Hepatocyte (in vitro differentiated cells): ENCODE data around the gene DEAF1. TPM values are rescaled to one million over a fixed set of nuclear protein-coding genes. Genes with fewer than 3 reads are reported as not detected.

ENCODE experiments used
- DNase-seq: peaks from one replicate; pipeline ENCODE4 v3.0.0-alpha.2; 2016; ENCODE audit warnings: low spot score
- H2AFZ ChIP-seq: fragments of 200-600 bp; sonication (generic); 2 replicates; pipeline ENCODE4 v1.6.0; 2016; ENCODE audit warnings: antibody characterized with exemption, mild to moderate bottlenecking
- H3K27ac ChIP-seq: fragments of 200-600 bp; sonication (generic); 2 replicates; pipeline ENCODE4 v1.5.1; 2016; ENCODE audit warnings: mild to moderate bottlenecking
- H3K27me3 ChIP-seq: fragments of 200-600 bp; sonication (generic); 2 replicates; pipeline ENCODE4 v1.6.1; 2016
- H3K36me3 ChIP-seq: fragments of 200-600 bp; sonication (generic); replicated peaks from 2 replicates; pipeline ENCODE4 v1.5.1; 2016; ENCODE audit warnings: low read depth; ENCODE audit not compliant: insufficient read depth
- H3K4me1 ChIP-seq: fragments of 200-600 bp; sonication (generic); 2 replicates; pipeline ENCODE4 v1.5.1; 2016; ENCODE audit warnings: mild to moderate bottlenecking, moderate library complexity; ENCODE audit not compliant: insufficient read depth
- H3K4me2 ChIP-seq: fragments of 200-600 bp; sonication (generic); 2 replicates; pipeline ENCODE4 v1.6.0; 2016
- H3K4me3 ChIP-seq: fragments of 200-600 bp; sonication (generic); 2 replicates; pipeline ENCODE4 v1.5.1; 2016; ENCODE audit warnings: mild to moderate bottlenecking
- H3K79me2 ChIP-seq: fragments of 200-600 bp; sonication (generic); 2 replicates; pipeline ENCODE4 v1.6.0; 2017; ENCODE audit warnings: mild to moderate bottlenecking
- H3K9me2 ChIP-seq: fragments of 200-600 bp; sonication (generic); replicated peaks from 2 replicates; pipeline ENCODE4 v1.6.0; 2017; ENCODE audit warnings: mild to moderate bottlenecking; ENCODE audit not compliant: insufficient read depth
- H3K9me3 ChIP-seq: fragments of 200-600 bp; sonication (generic); 2 replicates; pipeline ENCODE4 v1.5.1; 2016; ENCODE audit warnings: low read depth, mild to moderate bottlenecking
- H4K20me1 ChIP-seq: fragments of 200-600 bp; sonication (generic); 2 replicates; pipeline ENCODE4 v1.6.0; 2016; ENCODE audit warnings: mild to moderate bottlenecking; ENCODE audit not compliant: insufficient read depth, poor library complexity, severe bottlenecking
- EZH2 ChIP-seq: fragments of 200-600 bp; sonication (generic); IDR thresholded peaks from 2 replicates; pipeline ENCODE4 v1.6.1; 2016; ENCODE audit warnings: antibody characterized with exemption, mild to moderate bottlenecking, borderline replicate concordance
- EZH2phosphoT487 ChIP-seq: fragments of 200-600 bp; sonication (generic); IDR thresholded peaks from one replicate; pipeline ENCODE4 v1.6.1; 2018; ENCODE audit warnings: antibody characterized with exemption, mild to moderate bottlenecking, low read depth, moderate library complexity; ENCODE audit not compliant: unreplicated experiment, severe bottlenecking
- WGBS: methylation state at CpG from one replicate; pipeline ENCODE4 v1.1.6; 2016; ENCODE audit warnings: low lambda C conversion rate; ENCODE audit errors: missing lambda C conversion rate; 5-methylcytosine and 5-hydroxymethylcytosine counted together
- polyA plus RNA-seq: library from polyadenylated mRNA; unstranded; fragments of >200 nt; fragmentation: Nextera tagmentation; extraction: Ambion mirVana; gene quantifications from 2 replicates; pipeline ENCODE4 v1.2.1, GENCODE V29; 2016
- total RNA-seq: library from RNA; depleted of rRNA; stranded (reverse); fragments of >200 nt; gene quantifications from 2 replicates; pipeline ENCODE4 v1.2.3, GENCODE V29; 2014
- TF ChIP-seq, protein P1 (sequence below): fragments of 200-600 bp; sonication (generic); IDR thresholded peaks from 2 replicates; pipeline ENCODE4 v1.5.1; 2016; ENCODE audit warnings: antibody characterized with exemption, mild to moderate bottlenecking; ENCODE audit not compliant: poor library complexity

DEAF1 gene
- total and polyA plus RNA-seq, 2 experiments from 2014 or later, result 27.2 to 59.1 TPM

DNA sequence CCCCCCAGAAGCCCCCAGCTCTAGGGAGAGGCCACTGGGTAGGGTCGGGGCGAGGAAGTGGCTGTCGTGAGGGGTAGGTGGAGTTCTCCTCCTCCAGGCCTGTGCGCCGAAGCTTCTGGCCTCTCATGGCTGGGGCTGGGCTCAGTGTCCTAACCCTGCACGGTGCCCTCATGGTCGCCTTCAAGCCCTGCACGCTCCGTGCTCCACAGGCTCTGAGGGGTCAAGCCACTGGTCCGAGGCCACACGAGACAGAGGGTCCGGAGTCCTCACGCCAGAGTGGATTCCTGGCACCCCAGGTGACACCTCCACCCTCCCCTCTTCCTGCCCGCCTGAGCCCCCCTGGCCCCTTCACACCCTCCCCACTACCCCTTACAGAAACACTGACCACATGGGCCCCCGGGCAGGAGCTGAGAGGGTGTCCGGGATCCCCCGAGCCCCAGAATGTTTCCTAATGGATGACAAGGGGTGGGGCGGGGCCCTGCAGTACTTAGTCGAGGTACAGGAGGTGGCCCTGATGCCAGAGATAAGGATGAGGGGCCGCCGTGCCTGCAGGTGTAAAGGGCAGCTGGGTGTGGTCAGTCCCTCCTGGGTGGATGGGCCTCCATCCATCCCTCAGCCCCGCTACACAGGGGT is 69.3 kb downstream of the DEAF1 start:
- peak; percentile 63 for DNase-seq
- Histone ChIP-seq H3K27ac (peak overlapping the region; percentile 93), H4K20me1 (no peaks in the 10 kb centered on the region), H3K4me3 (no peak overlapping the region), H3K9me2 (no peaks in the 10 kb centered on the region), H2AFZ (no peak overlapping the region), H3K79me2 (no peaks in the 10 kb centered on the region), H3K36me3 (no peaks in the 10 kb centered on the region), H3K27me3 (no peaks in the 10 kb centered on the region), H3K4me1 (peaks cover 14% of the 10 kb centered on the region), H3K9me3 (no peaks in the 10 kb centered on the region), H3K4me2 (peak overlapping the region; percentile 72)
- TF ChIP-seq EZH2phosphoT487 (no peak), EZH2 (no peak)
- TF ChIP-seq, protein P1, sequence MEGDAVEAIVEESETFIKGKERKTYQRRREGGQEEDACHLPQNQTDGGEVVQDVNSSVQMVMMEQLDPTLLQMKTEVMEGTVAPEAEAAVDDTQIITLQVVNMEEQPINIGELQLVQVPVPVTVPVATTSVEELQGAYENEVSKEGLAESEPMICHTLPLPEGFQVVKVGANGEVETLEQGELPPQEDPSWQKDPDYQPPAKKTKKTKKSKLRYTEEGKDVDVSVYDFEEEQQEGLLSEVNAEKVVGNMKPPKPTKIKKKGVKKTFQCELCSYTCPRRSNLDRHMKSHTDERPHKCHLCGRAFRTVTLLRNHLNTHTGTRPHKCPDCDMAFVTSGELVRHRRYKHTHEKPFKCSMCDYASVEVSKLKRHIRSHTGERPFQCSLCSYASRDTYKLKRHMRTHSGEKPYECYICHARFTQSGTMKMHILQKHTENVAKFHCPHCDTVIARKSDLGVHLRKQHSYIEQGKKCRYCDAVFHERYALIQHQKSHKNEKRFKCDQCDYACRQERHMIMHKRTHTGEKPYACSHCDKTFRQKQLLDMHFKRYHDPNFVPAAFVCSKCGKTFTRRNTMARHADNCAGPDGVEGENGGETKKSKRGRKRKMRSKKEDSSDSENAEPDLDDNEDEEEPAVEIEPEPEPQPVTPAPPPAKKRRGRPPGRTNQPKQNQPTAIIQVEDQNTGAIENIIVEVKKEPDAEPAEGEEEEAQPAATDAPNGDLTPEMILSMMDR, result no peak
- 59% methylated on average over 17 of the region's 22 CpGs for WGBS

DNA sequence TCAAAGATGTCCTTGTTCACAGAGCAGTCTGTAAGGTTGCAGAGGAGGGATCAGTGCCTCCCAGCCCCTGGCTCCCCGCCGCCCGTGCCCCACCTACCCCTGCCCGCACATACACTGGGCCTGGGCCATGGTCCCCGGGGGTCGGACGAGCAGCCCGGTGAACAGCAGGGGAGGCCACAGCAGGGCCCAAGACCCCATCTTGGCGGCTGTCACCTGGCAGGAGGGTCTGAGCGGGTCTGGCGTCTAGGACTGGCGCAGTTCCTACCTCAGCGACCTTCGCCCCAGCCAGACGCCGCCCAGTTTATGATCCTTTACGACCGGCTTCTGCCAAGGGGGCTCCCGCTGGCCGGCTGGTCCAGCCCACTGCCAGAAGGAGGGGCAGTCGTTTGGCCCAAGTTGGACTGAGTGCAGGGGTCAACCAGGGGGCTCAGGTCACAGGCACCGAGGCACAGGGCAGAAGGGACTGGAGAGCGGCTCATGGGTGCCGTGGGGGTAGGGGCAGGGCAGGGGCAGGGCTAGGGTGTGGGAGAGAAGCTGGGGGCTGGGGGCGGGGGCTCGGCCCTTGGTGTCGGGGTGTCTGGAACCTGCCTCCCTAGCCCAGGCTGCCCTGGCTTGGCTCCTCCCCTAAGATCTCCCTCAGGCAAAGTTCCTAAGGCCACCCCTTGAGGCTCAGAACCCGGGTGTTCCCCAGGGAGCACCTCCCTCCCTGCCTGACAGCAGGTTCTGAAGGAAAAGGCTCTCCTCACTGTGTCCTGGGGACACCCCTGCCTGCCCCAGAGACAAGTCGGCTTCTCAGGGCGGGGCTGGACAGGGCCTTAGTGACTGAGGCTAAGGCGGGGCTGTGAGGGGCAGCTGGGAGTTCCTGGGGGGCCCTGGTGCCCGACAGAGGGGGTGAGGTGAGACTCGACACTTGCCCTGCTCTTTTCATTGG is 70.1 kb downstream of the DEAF1 start, which contains the start of gene CDHR5:
Gene CDHR5, minus strand, starts transcription at position 251 of the 931 bp plus-strand sequence. Its CDS starts 53 bp downstream, at position 198.
- H3K4me2 ChIP-seq, result peak within 1 kb of the TSS; percentile 72
- H3K27me3 ChIP-seq, result no peaks in the 10 kb centered on the region
- no peaks in the 10 kb centered on the region for H3K79me2 ChIP-seq
- H3K9me3 ChIP-seq, result no peaks in the 10 kb centered on the region
- no peaks in the 10 kb centered on the region for H4K20me1 ChIP-seq
- peaks cover 14% of the 10 kb centered on the region for H3K4me1 ChIP-seq
- TF ChIP-seq EZH2phosphoT487 (no peak), EZH2 (no peak)
- TF ChIP-seq, protein P1, result no peak
- WGBS, result 71% methylated on average over 24 of the region's 33 CpGs
- peak; percentile 77 for DNase-seq
- H3K4me3 ChIP-seq, result no peak within 1 kb of the TSS
- no peaks in the 10 kb centered on the region for H3K9me2 ChIP-seq
- H3K27ac ChIP-seq, result peak within 1 kb of the TSS; percentile 93
- no peaks in the 10 kb centered on the region for H3K36me3 ChIP-seq
- H2AFZ ChIP-seq, result no peak within 1 kb of the TSS

DNA sequence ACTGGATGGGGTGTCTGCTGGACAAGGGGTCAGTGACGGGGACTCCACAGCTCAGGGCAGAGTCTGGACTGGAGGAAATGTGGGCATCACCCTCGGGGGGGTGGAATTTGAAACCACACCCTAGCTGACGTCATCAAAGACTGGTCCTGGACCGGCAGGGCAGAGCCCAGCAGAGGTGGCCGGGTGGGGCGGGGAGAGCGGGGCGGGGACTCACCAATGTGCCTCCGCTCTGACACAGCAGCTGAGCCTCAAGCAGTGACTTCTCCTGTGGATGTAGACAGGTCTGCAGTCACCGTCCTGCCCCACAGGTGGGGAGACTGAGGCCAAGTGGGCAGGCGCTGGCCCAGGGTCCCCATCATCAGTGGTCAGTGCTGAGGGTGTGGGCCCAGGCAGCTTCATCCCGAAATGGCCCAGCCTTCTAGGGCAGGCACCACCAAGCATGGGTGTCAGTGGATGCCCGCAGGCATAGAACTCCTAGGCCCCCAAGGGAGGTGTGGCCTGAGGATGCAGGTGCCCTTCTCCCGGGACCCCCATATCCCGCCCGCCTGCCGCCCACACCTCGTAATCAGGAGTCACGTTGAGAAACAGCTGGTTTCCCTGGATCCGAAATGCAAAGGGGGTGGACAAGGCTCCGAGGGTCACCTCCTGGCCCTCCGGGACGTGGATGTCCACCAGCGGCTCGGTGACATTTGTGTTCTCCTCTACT is 70.9 kb downstream of the DEAF1 start:
- Histone ChIP-seq H3K4me3 (no peak overlapping the region), H2AFZ (no peak overlapping the region), H3K4me2 (peak overlapping the region; percentile 72), H3K9me2 (no peaks in the 10 kb centered on the region), H3K27ac (peak overlapping the region; percentile 93), H3K4me1 (peaks cover 14% of the 10 kb centered on the region), H3K36me3 (no peaks in the 10 kb centered on the region), H3K27me3 (no peaks in the 10 kb centered on the region), H4K20me1 (no peaks in the 10 kb centered on the region), H3K79me2 (no peaks in the 10 kb centered on the region), H3K9me3 (no peaks in the 10 kb centered on the region)
- TF ChIP-seq, protein P1, result no peak
- TF ChIP-seq EZH2 (no peak), EZH2phosphoT487 (no peak)
- DNase-seq, result peak; percentile 82
- 82% methylated on average over 20 of the region's 25 CpGs for WGBS
